ENCODE results near the gene CCDC24. TPM values are rescaled to one million over a fixed set of nuclear protein-coding genes. Genes with fewer than 3 reads are reported as not detected.

CCDC24 gene
- total and polyA plus RNA-seq, 2 of the 13 experiments (the other 11 are each of a cell fraction or from before 2014, with no cell fraction given), result 1.4 to 2.9 TPM

DNA sequence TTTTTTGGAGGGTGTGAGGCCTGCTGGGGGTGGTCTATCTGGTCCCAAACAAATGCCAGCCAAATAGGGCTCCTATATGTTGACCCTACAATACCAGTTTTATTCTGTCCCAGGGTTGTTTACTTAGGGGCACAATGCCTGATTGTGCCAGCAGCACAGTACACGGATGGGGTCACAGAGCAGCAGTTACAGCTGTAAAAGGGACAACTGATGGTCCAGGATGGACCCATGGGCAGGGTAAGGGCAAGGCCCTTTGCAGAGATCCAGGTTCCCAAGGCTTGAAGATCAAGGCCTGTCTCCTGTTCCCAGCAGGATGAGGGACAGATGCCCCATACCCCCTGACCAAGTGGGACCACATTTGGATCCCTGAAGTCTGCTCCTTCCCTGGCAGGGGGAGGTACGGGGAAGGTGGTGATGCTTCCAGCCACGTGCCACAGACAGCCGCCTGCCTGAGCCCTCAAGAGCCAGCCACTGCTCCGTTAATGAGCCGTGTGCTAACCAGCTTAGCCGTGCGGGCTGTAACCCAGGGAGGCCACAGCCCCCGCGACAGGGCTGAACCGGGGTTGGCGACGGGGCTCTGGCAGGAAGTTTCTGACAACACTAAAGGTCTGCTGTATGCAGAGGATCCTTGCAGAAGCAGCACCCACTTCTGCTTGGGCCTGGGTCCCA lies 21.7 kb downstream of the CCDC24 start:
- ChIA-PET POLR2A (interaction anchor here (4.1 kb wide), 1 partner anchor 18 kb away, joined by 32 read pairs; the partner anchor contains the start of gene SLC6A9), CTCF (ENCODE audit: low intra/inter-chr PET ratio, low total read pairs) (no interaction called here)
- no peak overlapping the region for H3K27ac ChIP-seq (ENCODE audit: extremely low read length, insufficient read depth, low read length)
- H3K9me3 ChIP-seq (ENCODE audit: low read length), result no peaks in the 10 kb centered on the region
- H3K79me2 ChIP-seq (ENCODE audit: insufficient read depth, low read length), result no peaks in the 10 kb centered on the region
- no peaks in the 10 kb centered on the region; a peak in 1 of 5 replicates for H3K36me3 ChIP-seq (replicated peaks in 1 of 2; ENCODE audit: control insufficient read depth in 1 of 2, insufficient read depth in 2 of 2, low read length in 2 of 2)
- intact Hi-C loops (cut with micrococcal nuclease; ENCODE audit: unreplicated experiment), result no loop called here
- H4K20me1 ChIP-seq (ENCODE audit: insufficient read depth, low read length), result no peaks in the 10 kb centered on the region
- no peak overlapping the region for H2AFZ ChIP-seq (ENCODE audit: low read length)
- WGBS (ENCODE audit: low lambda C conversion rate), result 56% methylated on average over 2 of the region's 13 CpGs
- TF ChIP-seq HNRNPL (IDR thresholded peaks at IDR 0.05; ENCODE audit: low read depth, low read length) (peak; percentile 79; the same call in 1 of the 2 replicates), ZNF772 (CRISPR knock-in tag; IDR thresholded peaks at IDR 0.05) (no peak), ZNF646 (CRISPR knock-in tag; IDR thresholded peaks at IDR 0.05) (no peak), ZNF687 (CRISPR knock-in tag; IDR thresholded peaks at IDR 0.05) (peak; percentile 25; the same call in 1 of the 2 replicates), ZNF616 (CRISPR knock-in tag; IDR thresholded peaks at IDR 0.05; ENCODE audit: low read depth) (no peak), AGO2 (optimal IDR thresholded peaks at IDR 0.05; ENCODE audit: low read depth, low read length) (peak; percentile 30), TP53 (CRISPR knock-in tag; conservative IDR thresholded peaks at IDR 0.05) (no peak)
- no peaks in the 10 kb centered on the region for H3K27me3 ChIP-seq (ENCODE audit: control insufficient read depth in 1 of 2, insufficient read depth in 2 of 2, low read length in 2 of 2)
- no peak overlapping the region for H3K4me3 ChIP-seq (replicated peaks in 1 of 3; ENCODE audit: insufficient read depth in 1 of 3, low read depth in 2 of 3, low read length in 3 of 3)
- DNase-seq (ENCODE audit: low spot score) (no peak), ATAC-seq (no peak), FAIRE-seq (no peak)
- H3K9ac ChIP-seq (ENCODE audit: insufficient read depth, low read depth, low read length), result no peak overlapping the region
- in situ Hi-C loops (cut with HindIII; ENCODE audit: extremely low pct_ligation_motif_present, low pct_unique_long_range_greater_than_20kb), result no loop called here
- no TSS peak for BruUV-seq (replicated peaks)
- peaks cover 66% of the 10 kb centered on the region for H3K4me1 ChIP-seq (ENCODE audit: insufficient read depth, low read length)
- no peak overlapping the region for H3K4me2 ChIP-seq (ENCODE audit: low read depth, low read length)

Data from HepG2 (cell line).